ENCODE results near the gene SLC44A1.

The SLC44A1 gene

DNA sequence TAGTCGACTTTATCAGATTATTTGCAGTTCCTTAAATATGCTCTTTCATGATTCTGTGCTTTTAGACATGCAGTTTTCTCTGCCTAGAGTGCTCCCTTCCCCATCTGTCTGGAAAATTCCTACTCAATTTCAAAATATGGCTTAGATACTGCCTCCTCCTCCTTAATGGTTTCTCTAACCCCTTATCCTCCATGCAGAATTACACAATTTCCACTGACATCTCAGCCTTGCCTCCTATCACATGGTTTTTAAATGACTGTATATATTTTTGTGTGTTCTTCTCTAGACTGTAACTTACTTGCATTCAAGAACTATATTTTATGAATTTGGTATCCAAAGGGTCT lies 85.2 kb downstream of the SLC44A1 start:
- Histone ChIP-seq H2AFZ (no peak overlapping the region), H3K9ac (no peak overlapping the region), H3K4me2 (ENCODE audit: low read length) (no peak overlapping the region), H3K79me2 (peaks cover 12% of the 10 kb centered on the region), H3K9me3 (ENCODE audit: control insufficient read depth, low read length) (no peaks in the 10 kb centered on the region), H3K4me1 (peaks cover 4% of the 10 kb centered on the region), H3K36me3 (ENCODE audit: control insufficient read depth, insufficient read depth, low read length) (no peaks in the 10 kb centered on the region), H3K27ac (no peak overlapping the region), H3K4me3 (ENCODE audit: low read depth, low read length) (no peak overlapping the region), H3K27me3 (ENCODE audit: control insufficient read depth, insufficient read depth, low read length) (no peaks in the 10 kb centered on the region)
- TF ChIP-seq, protein P1, sequence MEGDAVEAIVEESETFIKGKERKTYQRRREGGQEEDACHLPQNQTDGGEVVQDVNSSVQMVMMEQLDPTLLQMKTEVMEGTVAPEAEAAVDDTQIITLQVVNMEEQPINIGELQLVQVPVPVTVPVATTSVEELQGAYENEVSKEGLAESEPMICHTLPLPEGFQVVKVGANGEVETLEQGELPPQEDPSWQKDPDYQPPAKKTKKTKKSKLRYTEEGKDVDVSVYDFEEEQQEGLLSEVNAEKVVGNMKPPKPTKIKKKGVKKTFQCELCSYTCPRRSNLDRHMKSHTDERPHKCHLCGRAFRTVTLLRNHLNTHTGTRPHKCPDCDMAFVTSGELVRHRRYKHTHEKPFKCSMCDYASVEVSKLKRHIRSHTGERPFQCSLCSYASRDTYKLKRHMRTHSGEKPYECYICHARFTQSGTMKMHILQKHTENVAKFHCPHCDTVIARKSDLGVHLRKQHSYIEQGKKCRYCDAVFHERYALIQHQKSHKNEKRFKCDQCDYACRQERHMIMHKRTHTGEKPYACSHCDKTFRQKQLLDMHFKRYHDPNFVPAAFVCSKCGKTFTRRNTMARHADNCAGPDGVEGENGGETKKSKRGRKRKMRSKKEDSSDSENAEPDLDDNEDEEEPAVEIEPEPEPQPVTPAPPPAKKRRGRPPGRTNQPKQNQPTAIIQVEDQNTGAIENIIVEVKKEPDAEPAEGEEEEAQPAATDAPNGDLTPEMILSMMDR (IDR thresholded peaks at IDR 0.05): no peak

DNA sequence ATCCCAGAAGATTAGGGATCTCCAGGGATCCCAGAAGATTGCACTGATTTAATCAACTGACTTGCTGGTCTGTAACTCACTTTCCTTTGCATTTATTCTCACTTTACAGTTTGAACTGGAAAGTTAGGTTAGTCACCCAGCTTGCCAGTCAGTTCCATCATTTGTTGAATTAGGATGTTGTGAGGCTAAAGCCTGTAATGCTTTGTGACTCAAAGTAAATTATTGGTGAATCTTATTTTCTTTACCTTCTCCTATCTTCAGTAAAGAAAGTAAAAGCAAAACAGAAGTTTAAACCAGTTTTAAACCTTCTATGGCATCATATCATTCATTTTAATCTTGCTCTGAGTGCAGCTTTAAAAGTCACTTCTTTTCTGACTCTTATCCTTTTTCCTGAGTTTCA lies 85.8 kb downstream of the SLC44A1 start:
- no peak overlapping the region for H3K4me2 ChIP-seq (ENCODE audit: low read length)
- H3K79me2 ChIP-seq: peaks cover 8% of the 10 kb centered on the region
- TF ChIP-seq, protein P1 (IDR thresholded peaks at IDR 0.05): no peak
- H3K36me3 ChIP-seq (ENCODE audit: control insufficient read depth, insufficient read depth, low read length): no peaks in the 10 kb centered on the region
- no peaks in the 10 kb centered on the region for H3K27me3 ChIP-seq (ENCODE audit: control insufficient read depth, insufficient read depth, low read length)
- H3K9me3 ChIP-seq (ENCODE audit: control insufficient read depth, low read length): no peaks in the 10 kb centered on the region
- H3K9ac ChIP-seq: no peak overlapping the region
- H3K4me3 ChIP-seq (ENCODE audit: low read depth, low read length): no peak overlapping the region
- no peak overlapping the region for H2AFZ ChIP-seq
- no peak overlapping the region for H3K27ac ChIP-seq
- peaks cover 4% of the 10 kb centered on the region for H3K4me1 ChIP-seq

DNA sequence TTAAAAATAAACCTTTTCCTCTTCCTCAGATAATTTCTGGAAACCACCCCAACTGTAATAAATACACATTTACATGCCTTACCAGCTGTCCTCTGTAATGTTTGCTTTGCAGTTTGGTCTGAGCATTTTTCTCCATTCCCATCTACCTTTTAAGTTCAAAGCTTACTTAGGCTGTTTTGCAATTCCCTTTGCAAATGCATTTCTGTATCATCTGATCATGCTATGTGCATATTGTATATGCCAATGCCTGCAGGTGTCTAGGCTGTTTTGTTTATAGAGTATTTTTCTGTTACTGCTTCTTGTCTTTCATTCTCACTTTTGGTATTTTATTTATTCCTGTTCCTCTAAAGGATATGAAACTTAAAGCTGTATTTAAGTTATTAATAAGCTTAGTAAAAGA lies 86.3 kb downstream of the SLC44A1 start:
- no peak overlapping the region for H3K4me3 ChIP-seq (ENCODE audit: low read depth, low read length)
- H3K79me2 ChIP-seq: peaks cover 8% of the 10 kb centered on the region
- no peaks in the 10 kb centered on the region for H3K27me3 ChIP-seq (ENCODE audit: control insufficient read depth, insufficient read depth, low read length)
- H3K9ac ChIP-seq: no peak overlapping the region
- no peak overlapping the region for H3K4me2 ChIP-seq (ENCODE audit: low read length)
- TF ChIP-seq, protein P1 (IDR thresholded peaks at IDR 0.05): no peak
- H3K27ac ChIP-seq: no peak overlapping the region
- H3K36me3 ChIP-seq (ENCODE audit: control insufficient read depth, insufficient read depth, low read length): no peaks in the 10 kb centered on the region
- H2AFZ ChIP-seq: no peak overlapping the region
- peaks cover 4% of the 10 kb centered on the region for H3K4me1 ChIP-seq
- no peaks in the 10 kb centered on the region for H3K9me3 ChIP-seq (ENCODE audit: control insufficient read depth, low read length)

DNA sequence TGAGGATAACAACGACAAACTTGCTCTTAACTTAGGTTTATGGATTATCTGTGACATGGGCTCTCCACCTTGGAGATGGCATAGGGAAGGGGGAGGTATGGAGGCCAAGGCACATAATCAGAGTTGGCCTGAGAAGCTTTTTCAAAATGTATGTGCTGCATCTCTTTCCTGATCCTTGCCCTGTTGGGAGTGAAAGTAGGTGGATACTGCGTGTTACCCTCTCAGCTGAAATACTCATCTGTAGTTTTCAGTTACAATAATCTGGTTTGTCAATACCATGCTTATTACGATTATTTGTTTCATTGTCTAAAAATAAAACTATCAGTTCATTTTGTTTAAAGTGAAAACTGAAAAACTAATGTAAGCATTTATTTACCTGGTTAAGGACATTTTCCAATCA lies 86.7 kb downstream of the SLC44A1 start:
- H3K4me2 ChIP-seq (ENCODE audit: low read length): no peak overlapping the region
- no peak overlapping the region for H2AFZ ChIP-seq
- H3K9me3 ChIP-seq (ENCODE audit: control insufficient read depth, low read length): no peaks in the 10 kb centered on the region
- H3K4me3 ChIP-seq (ENCODE audit: low read depth, low read length): no peak overlapping the region
- no peak overlapping the region for H3K27ac ChIP-seq
- TF ChIP-seq, protein P1 (IDR thresholded peaks at IDR 0.05): no peak
- no peak overlapping the region for H3K9ac ChIP-seq
- peaks cover 8% of the 10 kb centered on the region for H3K79me2 ChIP-seq
- H3K4me1 ChIP-seq: peaks cover 4% of the 10 kb centered on the region
- no peaks in the 10 kb centered on the region for H3K27me3 ChIP-seq (ENCODE audit: control insufficient read depth, insufficient read depth, low read length)
- no peaks in the 10 kb centered on the region for H3K36me3 ChIP-seq (ENCODE audit: control insufficient read depth, insufficient read depth, low read length)

- no peak overlapping the region for H3K27ac ChIP-seq
- no peaks in the 10 kb centered on the region for H3K36me3 ChIP-seq (ENCODE audit: control insufficient read depth, insufficient read depth, low read length)
- TF ChIP-seq, protein P1 (IDR thresholded peaks at IDR 0.05): no peak
- H3K4me1 ChIP-seq: peaks cover 4% of the 10 kb centered on the region
- H3K4me3 ChIP-seq (ENCODE audit: low read depth, low read length): no peak overlapping the region
- H3K9me3 ChIP-seq (ENCODE audit: control insufficient read depth, low read length): no peaks in the 10 kb centered on the region
- peaks cover 6% of the 10 kb centered on the region for H3K79me2 ChIP-seq
- H3K4me2 ChIP-seq (ENCODE audit: low read length): no peak overlapping the region
- H3K9ac ChIP-seq: no peak overlapping the region
- H3K27me3 ChIP-seq (ENCODE audit: control insufficient read depth, insufficient read depth, low read length): no peaks in the 10 kb centered on the region
- H2AFZ ChIP-seq: no peak overlapping the region
Measured at GRCh38 chr9:105331755-105332154, 87.3 kb downstream of the SLC44A1 start.

Data from parathyroid adenoma (tissue), 2 donors.